HG03521 (cell line): ENCODE measurements around the gene FGGY.

Experiments
- ATAC-seq: cut with Tn5 transposase; IDR thresholded peaks from one replicate; pipeline ENCODE4 v1.9.1; 2021; ENCODE audit warnings: mild to moderate bottlenecking, moderate library complexity; ENCODE audit not compliant: unreplicated experiment

The FGGY gene

DNA sequence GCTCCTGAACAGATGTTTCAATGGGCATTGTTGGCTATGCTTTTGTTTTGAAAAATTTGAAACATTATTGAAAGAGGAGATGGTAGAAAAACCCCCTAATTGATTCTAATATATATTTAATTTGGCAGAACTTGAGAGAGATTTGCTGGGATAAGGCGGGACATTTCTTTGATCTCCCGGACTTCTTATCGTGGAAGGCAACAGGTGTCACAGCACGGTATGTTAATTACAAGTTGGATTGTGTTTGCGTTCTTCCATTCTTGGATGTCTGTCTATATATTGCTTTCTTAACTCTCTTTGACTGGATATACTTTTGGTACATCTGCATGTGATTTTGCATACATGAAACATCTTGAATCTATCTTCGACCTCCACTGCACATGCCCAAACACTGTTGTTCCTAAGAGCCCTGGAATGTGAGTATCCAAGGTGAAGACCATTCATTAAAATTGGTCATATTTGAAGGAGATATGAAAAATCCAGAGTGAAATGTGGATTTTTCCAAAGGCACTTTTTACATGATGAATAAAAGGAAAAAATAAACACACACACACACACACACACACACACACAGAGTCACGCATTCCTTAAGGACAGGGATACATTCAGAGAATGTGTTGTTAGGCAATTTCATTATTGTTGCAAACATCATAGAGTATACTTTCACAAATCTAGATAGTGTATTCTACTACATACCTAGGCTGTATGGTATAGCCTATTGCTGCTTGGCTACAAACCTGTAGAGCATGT, 81.9 kb downstream of the FGGY start:
- no peak for ATAC-seq

DNA sequence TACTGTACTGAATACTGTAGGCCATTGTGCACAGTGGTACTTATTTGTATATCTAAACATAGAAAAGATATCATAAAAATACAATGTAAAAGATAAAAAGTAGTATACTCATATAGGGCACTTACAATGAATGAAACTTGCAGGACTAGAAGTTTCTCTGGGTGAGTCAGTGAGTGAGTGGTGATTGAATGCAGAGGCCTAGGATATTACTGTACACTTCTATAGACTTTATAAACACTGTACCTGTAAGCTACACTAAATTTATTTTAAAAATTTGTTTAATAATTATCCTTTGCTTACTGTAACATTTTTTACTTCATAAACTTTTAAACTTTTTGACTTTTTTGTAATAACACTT, 82.5 kb downstream of the FGGY start:
- ATAC-seq: no peak

DNA sequence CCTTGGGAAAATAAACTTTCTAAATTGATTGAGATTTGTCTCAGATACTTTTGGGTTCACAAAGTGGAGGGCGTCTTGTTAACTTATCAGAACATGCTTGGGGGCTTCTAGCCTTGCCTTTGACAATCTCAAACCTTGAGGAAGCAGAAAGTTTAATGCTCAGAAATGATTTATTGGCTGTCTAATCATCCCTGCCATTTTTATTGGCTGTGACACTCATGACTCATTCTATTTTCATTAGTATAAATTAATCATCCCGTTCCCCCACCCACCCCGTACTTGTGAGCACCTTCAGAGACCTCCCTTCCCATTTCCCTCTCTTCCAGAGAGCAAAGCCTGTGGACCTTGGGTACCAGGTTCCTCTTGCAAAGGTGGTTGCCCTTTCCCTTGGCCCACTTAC, 87.1 kb downstream of the FGGY start:
- no peak for ATAC-seq

DNA sequence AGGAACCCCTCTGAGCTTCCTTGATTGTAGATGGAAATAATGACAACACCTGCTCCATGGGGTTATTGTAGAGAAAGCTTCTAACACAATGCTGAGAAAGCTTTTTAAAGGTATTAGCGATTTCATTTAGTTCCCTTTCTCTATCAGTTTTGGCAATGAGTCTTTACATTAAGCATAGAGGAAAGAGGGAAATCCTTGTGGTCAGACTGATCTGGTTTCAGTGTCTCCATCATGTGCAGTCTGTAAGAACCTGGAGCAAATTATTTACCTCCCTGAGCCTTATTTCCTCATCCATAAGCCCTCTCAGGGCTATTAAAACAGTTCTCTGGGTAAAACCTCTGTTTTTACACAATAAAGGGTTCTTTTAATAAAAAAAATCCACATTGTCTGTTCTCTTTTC, 87.5 kb downstream of the FGGY start:
- ATAC-seq: no peak

DNA sequence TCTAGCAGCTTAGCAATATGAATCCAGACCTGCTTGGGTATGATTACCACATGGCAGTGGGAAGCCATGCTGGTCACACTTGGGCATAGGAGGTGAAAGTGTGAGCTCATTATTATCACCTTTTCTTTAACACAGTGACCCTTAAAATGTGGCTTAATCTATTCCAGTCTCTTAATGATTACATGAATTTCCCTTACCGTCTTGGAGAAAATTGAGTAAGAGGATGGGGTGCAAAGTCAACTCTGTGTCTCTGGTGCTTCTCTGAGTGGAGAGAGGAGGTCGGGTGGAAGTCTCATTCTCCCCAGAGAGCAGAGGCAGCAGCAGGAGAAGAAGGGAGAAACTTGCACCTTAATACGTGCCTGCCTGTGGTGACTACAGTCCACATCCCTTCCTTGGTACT, 91.3 kb downstream of the FGGY start:
- ATAC-seq: no peak

DNA sequence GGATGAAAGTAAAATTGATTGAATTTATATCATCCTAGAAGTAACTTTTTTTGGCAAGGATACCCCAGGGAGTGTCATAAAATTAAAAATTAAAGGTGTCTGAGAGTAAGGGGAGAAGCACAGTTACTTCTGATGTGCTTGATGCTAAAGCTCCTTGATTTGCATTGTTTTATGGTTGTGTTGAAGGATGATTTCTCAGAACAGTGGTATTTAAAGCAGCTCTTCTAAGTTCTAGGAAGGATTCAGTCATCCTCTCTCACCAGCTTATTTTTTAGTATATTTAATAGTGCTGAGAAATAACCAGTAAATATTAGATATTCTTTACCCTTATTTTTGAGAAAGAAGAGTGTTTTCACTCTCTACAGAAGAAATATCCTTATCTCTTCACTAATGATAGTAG, 93.0 kb downstream of the FGGY start:
- ATAC-seq: no peak

DNA sequence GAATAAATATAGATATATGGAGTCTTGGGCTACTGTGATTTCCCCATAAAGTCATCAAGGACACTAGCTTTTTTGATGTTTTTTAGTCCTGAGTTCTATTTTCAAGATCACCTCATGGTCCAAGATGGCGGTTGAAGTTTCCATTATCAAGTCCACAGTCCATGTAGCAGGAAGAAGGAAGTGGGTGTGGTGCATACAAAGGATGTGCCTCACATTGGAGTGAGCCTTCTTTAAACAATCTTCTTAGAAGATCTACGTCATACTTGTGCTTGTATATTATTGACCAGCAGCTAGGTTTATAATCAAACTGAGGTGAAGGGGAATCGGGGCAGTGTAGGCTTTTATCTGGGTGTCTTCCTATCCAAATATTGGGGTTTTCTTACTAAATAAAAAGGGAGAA, 93.4 kb downstream of the FGGY start:
- no peak for ATAC-seq

DNA sequence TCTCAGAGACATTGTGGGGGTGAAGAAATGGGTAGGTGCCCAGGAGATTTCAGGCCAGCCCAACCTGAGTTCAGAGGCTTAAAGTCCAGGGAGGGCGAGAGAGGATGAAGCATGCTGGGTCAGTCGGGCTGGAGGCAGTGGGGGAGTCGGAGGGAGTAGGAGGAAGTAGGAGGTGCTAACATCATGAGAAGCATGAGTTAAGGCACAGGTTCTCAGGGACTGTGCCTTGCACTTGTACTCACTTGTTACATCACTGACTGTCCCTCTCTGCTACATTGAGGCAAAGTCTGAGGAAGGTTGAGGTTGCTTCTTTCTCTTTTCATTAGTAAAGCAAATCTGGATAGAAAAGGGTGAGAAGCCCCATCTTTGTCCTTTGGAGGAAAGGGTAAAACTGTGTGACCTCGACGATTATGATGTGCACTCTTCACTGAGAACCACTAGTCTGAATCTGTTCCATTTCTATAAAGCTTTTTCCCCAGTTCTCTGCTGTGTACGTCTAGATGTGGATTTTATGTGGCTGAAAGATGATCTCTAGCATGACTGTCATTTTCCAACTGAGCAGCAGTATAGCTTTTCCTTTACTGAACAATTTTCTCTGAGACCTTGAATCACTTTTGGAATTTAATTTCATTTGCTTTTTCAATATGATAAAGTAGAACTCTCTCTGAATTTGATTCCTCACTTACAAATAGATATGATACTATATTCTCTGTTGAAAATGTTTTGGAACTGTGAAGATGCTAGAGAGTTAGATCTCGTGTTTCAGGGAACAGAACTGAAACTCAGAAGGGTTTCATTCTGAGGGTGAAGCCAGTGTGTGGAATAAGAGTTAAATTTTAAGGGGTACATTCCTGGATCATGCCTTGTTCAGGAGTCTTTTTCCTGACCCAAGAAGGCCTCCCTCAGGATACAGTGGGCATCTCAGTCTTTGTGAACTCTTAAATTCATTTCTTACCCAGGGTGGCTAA, 94.6 kb downstream of the FGGY start:
- ATAC-seq: no peak

DNA sequence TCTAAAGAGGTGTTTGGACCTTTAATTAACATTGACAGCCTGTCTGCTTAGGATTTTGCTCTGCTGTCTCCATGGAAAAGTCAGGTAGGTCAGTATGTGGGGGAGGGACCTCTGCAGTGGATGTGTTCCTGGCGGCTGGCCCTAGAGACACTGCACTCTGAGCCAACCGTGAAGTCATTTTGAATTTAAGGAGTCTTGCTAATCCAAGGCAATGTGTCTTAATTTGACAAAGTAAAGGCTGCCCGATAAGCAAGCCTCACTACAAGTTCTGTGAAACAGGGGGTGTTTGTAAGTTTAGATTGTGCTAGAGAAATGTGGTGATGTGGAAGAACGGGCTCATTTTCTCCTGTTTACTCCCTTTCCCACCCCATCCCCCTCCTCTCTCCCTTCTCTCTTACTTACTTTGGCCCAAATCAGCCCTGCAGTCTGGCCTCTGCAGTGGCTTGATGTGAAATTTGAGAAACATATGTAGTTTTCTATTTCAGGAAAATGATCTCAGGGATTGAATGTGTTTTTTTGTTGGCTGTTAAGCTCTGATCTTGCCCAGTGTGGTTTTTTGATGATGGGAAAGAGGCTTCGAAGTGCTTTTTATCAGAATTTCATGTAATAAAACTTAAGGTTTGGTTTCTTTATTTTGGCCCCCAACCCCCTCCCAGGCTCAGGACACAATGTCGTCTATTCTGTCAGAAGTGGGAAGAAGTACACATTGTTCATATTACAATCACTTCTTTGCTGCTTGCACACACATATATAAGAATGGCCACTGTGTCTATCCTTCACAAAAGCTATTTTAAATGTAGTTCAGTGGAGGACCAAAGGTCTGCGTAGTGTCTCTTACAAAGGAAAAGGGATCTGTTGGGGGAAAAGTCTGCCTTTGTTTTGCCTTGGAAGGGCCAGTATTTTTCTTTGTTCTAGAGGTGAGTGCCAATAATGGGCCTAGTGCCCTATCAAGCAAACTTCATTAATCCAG, 96.6 kb downstream of the FGGY start:
- ATAC-seq: no peak

DNA sequence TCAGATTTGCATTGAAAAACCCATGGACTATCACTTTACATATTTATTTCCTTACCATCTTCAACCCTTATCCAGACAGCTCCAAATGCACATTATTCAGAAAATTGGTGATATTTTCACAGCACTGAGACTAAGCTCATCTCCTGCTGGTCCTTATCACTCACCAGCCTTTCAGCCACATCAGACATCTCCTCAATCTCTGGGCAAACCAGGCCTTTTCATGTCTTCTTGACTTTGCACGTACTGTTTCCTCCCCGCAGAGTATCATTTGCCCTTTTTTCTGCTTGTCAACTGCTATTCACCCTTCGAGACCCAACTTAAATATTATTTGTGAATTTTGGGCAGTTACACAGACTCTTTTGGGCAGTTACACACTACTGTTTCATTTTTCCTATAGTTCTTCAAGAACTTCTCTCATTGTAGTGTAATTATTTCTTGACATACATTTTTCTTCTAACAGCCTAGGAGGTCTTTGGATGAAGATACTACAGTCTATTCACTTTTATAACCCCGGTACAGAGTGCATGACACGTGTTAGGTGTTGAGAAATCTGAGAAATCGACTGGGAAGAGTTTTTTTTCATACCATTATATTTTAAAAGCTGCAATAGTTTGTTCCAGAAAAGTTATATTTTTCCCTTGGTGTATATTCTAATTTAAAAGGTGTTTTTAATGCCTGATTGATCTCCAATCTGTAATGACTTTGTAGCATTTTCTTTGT, 98.0 kb downstream of the FGGY start:
- ATAC-seq: no peak

DNA sequence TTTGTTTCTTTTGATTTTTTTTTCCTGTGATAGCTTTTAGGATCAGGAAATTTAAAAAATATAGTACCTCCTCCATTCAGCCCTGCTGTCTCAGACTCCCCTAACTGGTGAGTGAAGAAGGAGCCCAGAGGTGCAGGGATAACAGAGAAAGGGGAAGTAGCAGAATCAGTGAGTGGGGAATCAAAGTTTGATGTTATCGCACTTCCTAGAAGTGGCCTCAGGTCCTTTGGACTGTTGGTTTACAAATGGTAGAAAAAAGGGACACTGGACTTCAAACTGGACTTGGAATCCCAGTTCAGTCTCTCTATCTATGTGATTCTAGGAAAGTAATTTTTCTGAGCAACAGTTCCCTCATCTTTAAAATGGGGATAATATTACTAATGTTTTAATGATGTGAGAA, 99.5 kb downstream of the FGGY start:
- no peak for ATAC-seq

DNA sequence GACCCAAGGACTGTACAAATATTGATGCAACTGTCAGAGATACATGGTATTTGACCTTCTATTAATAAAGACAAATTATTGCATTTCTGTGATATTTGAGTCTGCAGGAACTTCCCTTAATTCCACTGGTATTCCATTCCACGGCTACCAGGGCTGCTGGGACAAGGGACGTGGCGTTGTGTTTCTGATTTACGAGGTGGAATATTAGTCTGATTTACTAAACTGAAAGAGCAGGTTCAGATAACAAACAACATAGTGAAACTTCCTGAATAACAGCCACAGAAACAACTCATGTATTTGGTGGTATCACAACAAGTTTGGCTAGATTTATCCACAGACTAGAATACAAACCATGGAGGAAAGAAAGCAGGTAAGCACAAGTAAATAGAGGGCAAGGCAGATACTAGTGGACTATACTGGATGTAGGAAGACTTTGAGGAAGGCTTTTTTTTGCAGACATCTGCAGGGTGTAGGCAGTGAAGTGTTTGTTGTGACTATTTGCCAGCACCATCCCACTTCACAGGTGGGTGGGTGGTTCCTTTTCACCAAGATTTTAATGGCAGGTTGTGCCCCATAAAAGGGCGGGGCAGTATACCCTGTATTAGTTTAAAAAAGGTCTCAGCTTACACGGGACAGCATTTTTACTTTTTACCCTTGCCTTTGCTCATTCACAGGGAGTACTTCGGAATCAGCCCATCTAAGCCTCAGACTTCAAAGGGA, 100.4 kb downstream of the FGGY start:
- ATAC-seq: no peak

DNA sequence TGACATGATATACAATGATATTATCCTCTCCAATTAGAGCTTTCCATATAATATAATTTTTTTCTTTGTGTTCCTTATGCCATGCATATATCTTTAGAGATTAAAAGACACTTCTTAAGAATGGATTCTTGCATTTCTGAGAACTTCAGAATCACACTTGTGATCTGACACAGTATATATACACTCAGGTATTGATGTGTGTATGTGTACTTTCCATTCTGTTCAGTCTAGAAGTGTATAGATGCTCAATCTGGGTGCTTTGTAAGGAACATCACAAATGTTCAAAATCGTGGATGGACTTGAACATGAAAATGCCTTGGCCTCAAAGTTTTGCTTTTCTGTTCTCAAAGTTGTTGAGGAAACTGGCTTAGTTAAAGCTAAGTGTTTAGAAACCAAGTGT, 102.7 kb downstream of the FGGY start:
- ATAC-seq: no peak

DNA sequence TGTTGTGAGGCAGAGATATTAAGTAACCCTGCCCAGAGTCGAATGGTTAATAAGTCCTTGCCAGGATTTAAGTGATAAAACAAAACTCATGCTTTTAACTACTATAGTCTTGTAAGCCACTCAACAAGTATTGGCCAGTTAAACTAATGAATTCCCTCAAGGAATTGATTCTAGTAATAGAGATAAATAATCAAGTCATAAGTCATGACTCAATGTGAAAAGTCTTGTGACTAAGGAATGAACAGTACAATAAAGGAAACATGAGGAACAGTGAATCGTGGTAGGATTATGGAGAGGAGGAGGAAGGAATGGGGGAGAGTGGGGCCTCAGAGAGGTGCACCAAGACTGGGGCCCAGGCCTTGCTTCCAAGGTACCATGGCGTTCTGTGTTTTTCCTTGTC, 104.7 kb downstream of the FGGY start:
- ATAC-seq: no peak

DNA sequence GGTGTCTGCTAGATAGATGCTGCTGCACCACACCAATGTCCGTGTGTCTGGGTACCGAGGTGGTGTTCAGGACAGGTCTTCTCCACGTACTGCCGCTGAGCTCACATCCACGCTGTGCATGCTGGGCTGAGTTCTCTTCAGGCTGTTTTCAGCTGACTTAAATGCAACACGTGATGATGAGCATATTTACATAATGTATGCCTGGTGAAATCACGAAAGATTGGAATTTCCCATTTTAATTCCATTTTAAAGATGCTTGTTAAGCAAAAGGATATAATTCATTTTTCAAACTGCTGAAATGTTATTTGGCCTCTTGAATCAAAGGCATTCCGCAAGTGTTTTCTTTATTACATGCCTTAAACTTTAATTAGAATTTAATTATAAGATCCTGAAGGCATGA, 107.9 kb downstream of the FGGY start:
- no peak for ATAC-seq

DNA sequence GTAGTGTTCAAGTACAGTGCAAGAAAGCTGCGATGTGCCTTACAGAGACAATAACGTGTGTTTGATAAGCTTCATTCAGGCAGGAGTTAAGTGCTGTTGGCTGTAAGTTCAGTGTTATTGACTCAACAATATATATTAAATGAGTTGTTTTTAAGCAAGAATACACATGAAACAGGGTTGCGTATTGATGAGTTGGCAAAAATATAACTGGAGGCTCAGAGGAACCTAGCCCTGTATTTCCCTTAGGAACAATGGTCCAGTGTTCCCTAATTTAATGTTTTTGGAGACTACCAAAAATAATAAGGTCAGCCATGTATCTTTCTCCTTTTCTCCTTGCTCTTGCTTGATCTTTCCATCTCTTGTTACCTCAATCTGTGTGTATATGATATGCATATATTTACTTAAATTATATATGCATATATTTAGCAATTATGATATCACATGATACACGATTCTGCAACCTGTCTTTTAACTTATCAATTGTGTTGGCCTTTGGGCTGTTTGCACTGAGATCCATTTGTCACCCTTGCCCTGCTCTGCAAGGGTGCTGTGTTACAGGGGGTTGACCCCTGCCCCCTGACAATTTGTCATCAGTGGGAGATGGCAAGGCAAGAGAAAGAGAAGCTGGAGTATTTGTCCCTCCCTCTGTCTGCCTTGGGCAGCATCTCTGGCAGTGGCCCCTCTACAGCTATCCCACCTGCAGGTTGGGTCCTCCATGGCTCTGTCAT, 109.7 kb downstream of the FGGY start:
- ATAC-seq: no peak

DNA sequence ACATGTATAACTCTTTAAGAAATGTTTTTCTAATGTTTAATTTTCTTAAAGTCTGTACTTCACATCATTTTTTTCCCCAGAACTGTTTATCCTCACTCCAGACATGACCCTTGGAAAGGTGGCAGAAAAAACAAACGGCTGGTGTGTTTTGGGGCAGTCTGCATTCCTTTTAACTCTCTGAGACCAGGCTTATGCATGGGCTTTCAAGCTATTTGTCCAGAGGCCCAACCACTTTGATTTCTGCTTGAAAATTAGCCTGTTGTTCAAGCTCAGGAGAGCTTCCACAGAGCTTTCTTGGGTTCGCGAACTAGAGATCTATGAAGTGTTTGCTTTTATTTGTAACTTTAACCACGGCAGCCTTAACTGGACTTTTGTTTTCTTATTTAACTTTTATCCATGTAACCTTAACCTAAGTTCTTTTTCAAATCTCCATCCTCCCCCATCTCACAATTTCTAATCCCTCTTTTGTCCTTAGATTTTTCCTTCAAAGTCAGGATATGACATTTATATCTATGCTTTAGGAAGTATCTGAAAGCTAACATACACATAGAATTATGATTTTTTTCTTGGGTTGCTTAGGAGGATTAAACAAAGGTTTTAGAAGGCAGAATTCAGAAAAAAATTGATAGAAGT, 111.8 kb downstream of the FGGY start:
- no peak for ATAC-seq

DNA sequence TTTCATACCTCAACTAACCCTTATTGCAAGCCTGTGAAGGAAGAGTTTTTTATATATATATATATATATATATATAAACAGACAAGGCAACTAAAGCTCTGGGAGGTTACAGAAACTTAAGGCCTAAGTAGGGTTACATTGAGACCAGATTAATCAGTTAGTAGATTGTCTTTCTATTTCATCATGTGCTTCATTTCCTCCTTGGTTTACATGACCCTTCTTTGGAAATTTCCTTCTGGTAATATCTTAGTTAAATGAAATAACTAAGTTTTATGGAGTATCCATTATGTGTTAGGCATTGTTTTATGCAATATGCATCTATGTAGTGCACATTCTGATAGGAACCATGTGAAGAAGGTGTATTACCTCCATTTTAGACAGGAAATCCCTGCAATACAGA, 112.7 kb downstream of the FGGY start:
- ATAC-seq: no peak

DNA sequence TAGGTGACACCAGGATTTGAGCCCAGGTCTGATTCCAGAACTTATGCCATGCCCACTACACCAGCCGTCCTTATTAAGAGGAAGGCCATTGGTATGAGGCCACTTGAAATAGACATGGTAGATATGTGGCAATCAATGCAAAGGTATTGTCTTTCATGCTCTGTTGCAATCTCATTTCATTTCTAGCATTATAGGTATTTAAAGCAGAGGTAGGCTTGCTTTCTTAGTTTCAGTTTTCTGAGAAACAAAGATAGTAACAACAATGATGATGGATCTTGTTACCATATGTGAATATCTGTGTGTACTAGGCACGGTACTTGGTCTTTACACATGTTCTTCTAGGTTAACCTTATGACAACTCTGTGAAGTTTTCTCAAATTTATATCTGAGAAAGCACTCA, 113.1 kb downstream of the FGGY start:
- no peak for ATAC-seq
